HG03571 (cell line): ENCODE results near the gene BMAL2.

Experiments used
- ATAC-seq: cut with Tn5 transposase; IDR thresholded peaks from one replicate; pipeline ENCODE4 v1.9.1; 2021; ENCODE audit not compliant: unreplicated experiment

Gene BMAL2

DNA sequence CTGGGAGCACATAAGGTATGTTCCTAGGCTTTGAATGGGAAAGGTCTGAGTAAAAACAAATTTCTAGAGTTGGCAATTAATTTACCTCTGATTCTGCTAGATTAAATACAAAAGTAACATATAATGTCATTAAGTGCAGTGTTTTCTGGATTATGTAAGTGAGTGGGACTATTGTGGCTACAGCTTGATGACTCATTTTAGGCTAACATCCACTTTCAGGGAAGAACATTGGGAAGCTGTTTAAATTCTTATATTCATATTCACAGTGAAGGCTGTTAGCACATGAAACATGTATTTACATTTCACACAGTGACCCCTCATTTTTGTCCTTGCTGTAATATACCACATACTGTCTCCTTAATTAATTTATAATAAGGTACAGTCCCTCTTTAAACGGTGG is 13.2 kb upstream of the BMAL2 start:
- no peak for ATAC-seq

DNA sequence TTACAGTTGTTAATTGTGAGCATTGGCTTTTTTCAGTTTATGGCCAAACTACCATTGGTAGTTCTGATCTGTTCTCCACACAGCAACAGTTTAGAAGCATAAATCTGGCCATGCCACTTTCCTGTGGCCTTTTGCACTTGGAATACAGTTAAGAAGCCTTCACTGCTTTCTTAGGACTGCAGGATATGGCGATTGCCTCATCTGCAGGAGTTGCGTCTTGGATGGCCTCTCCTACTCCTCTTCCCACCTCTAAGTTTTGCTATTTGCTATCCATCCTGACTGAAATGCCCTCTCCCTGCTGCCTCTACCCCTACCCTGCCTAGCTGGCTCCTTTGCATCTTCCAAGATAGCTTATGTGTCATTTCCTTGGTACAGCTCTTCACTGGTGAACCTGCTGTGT is 12.8 kb upstream of the BMAL2 start:
- no peak for ATAC-seq

DNA sequence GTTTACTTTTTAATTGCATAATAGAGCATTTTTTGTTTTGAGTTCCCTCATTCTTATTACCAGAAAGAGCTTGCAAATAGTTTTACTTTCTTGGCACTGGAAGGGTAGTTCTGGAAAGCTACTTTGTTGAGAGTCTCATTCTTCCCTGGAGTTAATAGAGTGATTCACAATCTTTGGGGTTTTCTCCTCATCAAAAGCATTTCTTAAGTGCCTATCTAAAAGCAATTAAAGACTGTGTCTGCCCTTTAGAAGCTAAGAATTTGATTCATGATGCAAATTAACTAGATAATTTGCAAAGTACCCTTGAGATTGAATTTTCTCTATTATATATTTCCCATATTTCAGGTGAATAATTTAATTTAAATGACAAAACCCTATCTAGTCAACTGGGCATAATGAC is 8.1 kb upstream of the BMAL2 start:
- no peak for ATAC-seq

DNA sequence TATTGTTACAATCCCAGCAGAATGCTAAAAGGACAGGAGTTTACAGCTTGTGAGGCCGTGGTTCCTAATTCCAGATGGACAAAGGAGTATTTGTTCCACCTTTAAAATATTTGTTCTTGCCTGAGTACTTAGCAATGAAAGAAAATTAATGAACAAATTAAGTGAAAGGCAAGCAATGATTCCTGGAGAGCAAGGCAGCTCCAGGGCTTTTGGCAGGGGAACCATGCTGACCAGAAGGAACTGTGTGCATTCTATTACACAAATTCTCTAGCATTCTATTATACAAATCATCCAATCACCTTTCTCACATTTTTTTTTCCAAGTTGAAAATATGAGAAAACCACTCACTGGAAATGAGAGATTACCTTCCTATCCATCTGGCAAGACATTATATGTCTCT is 1.8 kb upstream of the BMAL2 start:
- ATAC-seq: no peak

DNA sequence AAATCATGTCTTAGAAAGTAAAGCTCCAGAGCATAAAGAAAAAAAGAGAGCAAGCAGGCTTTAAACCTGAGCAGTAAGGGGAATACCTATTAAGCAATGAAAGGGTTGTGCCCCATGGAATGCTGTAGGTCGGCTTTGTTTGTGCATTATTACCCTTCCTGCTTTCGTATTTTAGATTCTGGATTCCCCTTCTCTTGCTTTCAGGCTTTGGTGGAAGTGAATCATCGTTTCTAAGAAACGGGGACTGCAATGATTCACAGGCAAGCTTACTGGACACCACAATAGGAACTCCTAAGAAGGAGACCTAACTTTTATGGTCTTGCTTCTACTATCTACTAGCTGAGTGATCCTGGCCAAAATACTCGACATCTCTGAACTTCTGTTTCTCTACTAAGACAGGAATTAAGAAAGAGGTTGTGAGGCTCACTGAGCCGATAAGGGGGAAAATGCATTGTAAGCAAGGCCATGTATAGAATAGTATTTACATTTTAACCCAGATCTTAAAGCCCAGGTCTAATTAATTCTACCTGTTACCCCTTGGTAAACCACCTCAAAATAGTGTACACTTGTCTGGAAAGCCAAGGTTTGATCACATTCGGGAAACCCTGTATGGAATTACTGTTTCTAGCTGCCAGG is 1.2 kb upstream of the BMAL2 start:
- peak; percentile 34 for ATAC-seq

DNA sequence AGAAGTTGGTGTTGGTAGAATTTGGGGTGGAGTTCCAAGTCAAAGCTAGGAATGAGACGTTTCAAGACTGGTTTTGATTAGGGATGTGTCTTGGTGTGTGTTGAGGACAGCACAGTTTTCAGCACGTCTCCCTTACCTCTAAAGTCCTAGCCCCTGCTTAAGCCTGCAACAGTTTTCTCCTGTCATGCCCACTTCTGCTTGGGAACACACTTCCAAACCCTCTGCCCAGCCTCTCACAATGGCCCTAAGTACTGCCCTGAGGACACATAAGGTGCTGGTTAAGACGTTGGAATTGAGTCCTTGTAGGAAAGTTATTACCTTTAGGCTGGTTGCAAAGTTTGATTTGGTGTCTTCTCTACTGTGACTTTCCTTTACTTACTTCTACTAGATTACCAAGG is 710 bp upstream of the BMAL2 start:
- ATAC-seq: no peak

DNA sequence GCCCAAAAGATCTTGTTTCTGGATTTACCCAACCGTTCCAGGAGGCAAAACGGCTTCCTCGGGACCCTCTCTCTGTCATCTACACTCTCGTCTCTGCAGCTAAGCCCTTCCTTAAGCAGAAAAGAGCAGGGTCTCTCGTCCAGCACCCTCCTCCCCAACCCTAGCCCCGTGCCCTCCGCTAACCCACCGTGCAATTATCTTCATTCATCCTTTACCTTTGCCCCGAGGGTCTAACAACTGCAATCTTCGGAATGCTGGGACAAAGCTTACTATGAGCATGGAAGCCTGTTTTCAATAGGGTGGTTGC is 276 bp upstream of the BMAL2 start:
- ATAC-seq: no peak

DNA sequence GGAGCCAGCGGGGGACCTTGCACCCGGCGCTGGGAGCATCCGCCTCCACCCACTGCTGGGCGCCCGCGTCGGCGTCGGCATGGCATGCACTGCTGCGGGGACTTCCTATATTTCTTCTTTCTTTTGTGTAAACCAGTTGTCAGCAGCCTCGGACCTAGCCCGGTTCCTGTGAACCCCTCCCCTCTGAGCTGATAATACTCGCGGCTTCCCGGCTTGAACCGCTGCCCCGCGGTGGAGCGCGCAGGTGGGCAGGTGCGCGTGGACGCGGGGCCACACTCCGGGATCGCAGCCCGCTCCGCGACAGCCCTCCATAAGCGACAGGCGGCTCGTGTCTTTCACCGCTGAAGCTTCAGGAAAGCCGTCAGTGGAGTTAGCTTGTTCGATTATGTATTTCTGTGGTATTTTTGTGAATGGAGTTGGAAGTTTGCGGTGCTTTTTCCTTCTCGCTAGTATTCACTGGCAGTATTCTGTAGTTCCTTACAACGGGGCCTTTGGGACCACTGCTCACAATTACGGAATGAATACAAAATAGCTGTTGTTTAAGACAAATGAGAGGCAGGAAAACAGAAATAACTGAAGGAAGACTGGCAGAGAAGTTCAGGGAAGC is 870 bp downstream of the BMAL2 start:
- peak; percentile 15 for ATAC-seq

DNA sequence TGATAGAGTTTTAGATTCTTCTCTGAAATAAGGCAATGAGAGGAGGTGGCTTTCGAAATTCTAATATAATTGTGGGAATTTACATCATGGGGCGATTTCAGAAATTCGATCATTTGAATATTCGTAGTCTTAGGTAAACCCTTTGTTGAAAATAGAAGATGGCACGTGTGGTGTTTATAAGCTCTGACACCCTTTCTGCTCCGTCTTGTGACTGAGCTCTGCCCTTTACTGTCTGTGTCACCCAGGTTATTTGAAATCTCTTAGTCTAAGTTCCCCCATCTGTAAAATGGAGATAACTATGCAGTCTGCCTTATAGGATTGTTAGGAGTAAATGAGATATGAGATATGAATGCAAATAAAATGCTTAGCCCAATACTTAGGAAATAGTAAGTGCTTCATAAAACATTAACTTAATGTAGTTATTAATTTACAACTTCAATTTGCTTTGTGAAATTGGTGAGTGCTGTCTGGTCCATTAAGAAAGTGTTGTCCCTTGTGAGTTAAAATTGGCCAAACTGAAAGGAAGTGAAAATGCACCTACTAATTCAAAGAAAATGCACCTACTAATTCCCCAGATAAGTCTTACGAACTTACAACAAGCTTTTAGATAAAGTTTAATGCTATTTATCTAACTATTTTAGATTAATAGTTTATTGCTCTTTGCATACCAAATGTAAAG is 1.5 kb downstream of the BMAL2 start:
- peak; percentile 21 for ATAC-seq

DNA sequence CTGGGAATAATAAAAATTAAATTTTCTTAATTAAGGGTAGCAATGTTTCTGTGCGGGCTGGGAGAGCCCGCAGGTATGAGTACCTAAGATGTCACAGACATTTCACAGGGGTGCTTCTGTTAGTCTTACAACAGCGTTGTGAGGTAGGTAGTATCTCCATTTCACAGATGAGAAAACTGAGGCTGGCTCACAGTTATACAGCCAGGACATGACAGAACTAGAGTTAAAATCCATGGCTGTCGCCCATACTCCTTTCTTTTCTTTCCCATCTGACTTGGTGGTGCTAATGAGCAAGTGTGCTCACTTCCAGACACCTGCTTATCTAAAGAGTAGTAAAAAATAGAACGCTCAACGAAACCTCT is 2.1 kb downstream of the BMAL2 start:
- no peak for ATAC-seq

DNA sequence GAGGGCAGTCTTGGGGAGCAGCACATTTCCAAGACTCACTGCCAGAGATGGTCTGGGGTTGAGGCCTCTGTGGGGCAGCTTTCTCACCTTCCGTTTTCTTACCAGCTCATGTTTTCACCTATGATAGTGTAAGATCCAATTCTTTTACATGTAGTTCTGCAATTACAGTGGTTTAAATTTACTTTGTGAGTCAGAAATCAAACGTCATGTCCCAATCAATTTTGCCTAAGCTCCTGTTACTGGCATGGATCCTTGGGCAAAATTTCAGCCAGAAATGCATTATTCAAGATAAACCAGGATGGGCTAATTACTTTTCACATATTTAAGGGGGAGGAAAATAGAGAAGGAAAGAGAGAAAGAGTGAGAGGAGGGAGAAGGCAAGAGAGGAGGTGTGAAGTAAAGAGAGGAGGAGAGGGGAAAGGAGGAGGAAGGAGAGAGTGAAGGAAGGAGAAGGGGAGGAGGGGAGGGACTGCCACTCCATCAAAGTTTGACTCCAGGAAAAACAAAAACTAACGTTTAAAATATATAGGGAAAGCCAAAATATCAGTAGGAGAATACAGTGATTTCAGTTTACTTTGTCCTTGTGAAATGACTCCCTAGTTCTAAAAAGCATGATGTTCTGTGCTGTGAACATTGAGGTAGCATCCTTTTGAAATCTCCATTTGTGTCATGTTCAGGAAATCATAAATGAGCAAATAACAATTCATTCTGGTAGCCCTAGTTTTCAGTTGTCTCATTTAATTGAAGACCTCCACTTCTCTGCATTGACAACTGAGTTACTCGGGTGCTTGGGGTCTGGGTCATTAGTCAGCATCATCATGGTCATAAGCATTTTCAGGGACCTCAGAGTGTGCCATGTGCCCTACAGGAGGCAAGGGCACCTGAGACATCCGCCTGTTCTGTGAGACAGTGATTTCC is 3.0 kb downstream of the BMAL2 start:
- ATAC-seq: no peak

DNA sequence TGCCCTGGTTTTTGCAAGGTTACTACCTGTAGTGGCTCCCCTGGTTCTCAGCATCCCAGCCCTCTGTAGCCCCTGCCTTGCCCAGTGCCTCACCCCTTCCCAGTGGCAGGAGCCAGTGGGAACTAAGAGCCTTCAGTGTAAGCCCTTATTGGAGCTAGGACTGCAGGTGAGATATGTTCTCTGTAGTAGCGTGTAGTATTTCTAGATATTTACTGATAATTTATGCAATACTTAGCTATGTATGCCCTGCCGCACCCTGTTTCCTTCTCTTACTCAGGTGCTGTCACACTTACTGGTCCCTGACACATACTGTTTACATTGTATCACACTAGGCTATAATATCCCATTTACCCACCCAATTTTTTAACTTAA is 3.6 kb downstream of the BMAL2 start:
- no peak for ATAC-seq

DNA sequence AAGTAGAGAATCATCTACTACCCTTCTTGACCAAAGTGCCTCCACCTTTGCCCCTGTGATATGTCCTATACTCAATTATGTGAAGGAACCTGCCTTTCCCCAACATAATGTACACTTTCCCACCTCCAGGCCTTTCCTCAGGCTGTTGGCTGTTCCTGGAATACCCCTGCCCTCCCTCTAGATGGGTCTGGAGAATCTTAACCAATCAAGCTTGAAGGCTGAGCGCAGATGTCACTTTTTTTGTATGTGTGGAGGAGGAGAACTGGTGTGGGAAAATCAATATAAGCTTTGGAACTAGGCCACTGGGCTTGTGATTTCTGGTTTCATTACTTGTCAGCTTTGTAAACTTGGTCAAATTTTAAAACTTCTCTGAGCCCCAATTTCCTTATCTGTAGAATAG is 4.7 kb downstream of the BMAL2 start:
- ATAC-seq: no peak

DNA sequence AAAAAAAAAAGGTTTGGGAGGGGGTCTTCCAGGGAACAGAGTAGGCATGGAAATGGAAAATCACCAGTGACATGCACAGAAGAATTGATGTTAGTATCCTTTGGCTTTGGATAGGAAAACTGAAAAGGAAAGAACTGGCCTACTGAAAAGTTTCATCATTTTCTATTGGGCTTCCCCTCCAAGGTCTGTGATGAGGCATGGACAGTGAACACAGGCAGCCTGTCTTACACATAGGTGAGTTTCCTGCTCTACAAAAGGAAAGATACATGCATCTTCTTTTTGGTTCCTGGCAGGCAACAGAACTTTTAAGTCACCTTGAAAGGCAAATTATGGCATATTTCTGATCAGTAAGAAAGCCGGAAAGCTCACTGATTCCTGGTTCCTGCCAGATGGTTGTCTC is 5.8 kb downstream of the BMAL2 start:
- ATAC-seq: no peak

DNA sequence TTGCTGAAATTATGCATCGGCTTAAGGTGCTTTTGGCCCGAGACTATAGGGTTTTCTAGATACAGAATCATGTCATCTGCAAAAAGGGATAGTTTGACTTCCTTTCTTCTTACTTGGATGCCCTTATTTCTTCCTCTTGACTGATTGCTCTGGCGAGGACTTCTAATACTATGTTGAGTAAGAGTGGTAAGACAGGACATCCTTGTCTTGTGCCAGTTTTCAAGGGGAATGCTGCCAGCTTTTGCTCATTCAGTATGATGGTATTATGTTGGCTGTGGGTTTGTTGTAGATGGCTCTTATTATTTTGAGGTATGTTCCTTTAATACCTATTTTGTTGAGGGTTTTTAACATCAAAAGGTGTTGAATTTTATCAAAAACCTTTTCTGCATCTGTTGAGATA is 8.3 kb downstream of the BMAL2 start:
- ATAC-seq: no peak

DNA sequence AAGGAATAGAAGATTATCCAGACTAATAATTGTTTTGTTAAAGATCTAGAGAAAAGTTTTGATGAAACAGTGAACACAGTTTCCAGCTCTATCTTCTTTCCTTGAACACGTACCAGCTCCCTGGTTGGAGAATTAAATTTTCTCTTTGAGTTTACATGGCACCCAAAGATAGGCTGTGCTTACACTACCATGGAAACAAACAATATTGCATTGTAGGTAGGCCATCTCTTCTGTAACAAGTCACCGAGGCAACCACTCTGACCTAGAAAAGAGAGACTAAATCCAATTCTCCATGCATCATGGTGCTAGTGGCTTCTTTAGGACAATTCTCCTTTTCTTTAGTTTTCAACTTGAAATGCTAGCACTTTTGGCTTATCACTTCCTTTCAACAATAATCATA is 9.9 kb downstream of the BMAL2 start:
- ATAC-seq: no peak

DNA sequence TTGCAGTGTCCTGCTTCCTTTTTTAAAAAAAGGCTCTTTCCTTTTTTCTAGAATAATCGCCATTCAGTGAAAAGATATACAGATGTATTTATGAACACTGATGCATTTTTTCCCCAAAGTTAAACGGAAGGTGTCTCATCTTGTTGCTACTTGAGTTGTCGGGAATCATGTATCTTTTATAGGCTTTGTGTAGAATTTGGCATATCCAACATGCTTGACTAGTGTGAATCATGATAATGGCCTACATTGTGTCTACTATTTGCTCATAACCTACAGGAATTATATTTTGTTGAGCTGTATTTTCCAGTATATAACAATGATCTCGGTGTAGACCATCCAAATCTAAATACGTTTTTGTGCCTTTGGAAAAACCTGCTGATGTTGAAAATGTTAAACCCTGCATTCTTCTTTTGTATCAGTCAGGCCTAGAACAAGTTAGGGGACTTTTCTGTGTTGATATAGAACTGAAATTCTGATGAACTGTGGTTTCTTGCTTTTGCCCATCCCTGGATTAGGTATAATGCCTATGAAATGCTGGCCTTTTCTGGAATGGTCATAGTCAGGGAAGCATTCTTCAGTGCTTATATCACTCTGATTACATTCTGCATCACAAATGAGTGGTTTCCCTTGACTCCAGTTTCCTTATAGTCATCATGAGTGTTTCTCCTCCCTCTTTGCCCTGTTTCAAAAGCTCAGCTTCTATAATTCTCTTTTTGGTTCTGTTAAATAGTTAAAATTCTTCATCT is 10.8 kb downstream of the BMAL2 start:
- ATAC-seq: no peak

DNA sequence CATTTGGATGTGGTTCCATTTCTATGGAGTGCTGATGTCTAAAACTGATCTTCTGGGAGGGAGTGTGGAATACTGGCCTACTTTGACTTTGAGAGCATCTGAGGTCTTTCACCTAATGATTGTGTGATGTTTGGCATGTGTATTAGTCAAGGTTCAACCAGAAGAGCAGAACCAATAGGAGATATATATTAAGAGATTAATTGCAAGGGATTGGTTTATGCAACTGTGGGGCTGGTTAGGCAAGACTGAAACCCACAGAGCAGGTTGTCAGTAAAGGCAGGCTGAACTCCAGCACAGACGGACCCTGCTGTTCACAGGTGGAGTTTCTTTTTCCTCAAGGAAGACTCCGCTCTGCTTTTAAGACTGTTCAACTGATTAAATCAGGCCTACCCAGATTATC is 11.6 kb downstream of the BMAL2 start:
- no peak for ATAC-seq

DNA sequence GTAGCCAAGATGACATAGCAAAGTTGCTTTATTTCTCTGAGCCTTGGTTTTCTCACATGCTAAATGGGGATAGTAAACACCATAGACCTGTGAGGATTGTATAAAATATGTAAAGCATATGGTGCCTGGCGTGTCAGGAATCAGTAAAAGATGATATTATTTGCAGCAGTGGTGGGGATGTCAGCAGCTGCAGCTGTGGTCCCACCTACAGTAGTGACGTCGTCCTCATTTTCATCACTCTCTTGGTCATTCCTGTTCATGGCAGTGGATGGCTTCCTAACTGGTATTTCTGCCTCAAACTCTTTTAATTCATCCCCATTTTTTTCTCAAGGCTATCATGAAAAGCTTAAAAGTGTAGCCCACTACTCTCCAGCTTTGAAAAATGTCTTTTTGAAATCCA is 12.1 kb downstream of the BMAL2 start:
- no peak for ATAC-seq

DNA sequence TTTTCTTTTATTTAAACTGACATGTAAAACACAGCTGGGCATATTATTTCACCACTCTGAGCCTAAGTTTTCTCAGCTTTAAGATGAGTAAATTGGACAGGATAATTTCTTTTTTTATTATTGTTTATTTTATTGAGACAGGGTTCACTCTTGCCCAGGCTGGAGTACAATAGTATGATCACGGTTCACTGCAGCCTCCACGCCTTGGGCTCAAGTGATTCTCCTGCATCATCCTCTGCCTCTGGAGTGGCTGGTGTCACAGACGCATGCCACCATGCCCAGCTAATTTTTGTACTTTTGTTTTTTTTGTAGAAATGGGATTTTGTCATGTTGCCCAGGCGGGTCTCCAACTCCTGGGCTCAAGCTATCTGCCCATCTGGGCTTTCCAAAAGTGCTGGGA is 12.7 kb downstream of the BMAL2 start:
- ATAC-seq: no peak

DNA sequence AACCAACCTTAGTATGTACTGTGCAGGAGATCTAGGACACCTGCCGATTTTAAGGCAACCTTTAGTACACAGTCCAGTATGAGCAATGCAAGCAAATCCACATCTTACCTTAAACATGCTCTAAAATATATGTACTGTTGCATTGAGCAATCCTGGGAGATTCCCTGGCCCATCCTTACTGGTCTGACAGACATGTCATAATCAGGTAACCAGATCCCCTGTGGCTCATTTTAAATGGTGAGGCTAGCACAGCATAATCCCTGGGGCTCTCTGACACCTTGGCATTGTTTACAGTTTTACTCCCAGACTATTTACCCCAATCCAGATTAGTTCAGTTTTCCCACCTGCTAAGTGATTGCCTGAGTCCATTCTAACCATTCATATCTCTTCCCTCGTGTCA is 15.1 kb downstream of the BMAL2 start:
- ATAC-seq: no peak
